Measurements from ENCODE around the gene TCTA.

TCTA gene

DNA sequence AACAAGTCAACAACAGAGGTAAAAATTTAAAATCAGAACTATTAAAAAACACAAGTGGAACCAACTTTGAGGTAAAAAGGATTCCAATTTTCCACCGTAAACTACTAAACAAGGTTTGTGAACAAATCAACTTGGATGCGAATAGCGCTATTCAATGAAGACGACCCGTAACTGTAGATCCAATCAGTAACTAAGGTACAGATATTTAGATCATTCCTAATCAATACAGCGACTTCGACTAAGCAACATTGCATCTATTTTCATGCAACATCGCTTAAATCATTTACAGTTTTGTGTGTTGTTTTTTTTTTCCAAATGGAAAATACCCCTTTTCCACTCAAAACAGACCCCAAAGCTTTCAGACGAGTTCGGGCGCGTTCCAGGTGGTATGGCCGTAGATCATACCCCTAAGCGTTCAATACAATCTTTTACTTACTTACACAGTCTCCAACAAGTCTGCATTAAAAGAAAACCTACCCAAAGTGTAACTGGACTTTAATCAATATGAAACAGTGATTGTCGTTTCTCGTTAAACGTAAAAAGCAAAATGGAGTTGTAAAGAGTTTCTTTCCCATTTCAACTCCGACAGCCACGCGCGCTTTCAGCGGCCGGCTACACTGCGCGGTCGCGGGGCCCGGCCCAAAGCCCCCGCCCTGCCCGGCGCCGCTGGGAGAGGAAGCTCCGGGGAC is 1.2 kb upstream of the TCTA start:
- DNase-seq (ENCODE audit: low spot score): no peak

DNA sequence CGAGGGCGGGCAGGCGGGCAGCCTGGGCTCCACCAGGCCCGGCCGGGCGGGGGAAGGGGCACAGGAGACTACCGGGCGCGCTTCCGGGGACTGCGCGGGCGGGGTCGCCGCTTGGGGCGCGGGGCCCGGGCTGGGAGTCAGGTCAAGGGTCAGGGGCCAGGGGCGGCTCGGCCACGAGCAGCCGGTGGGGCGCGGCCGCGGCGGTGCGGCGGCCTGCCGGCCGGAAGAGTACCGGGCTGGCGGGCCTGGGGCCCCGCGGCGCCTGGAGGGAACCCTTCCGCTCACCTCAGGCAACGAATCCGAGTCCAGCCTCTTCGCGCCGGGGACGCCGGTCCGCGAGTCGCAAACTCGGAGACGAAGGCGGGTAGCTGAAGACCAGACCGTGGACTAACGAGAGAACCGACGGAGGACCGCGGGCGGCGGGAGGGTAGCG is 672 bp upstream of the TCTA start:
- DNase-seq (ENCODE audit: low spot score): no peak

DNA sequence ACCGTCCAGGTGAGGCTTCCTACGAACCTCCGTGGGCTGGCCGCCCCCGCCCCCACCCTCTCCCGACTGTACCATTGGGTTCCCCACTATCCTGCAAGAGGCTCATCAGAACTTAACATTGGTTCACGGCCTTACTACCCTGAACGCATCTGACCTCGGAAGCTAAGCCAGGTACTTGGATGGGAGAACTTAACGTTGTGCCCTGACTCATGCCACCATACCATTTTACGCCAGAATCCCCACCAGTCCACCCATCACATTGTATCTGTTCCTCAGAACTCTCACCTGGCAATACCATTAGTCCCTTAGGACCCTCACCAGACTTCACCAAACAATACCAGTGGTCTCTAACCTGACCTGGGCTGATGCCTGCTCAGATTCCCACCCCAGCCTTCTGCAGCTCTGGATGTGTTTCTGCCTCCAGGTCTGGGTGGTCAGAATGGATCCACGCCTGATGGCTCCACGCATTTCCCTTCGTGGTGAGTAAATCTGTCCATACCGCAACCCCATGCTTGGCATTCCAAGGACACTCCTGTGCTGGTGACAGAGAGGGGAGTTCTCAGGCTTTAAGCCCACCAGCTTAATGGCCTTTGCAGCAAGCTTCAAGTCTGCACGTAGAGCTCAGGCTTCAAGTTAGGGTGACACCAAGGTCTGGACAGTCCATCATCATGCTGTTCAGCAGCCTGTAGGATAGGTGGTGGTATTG is 562 bp downstream of the TCTA start:
- peak; percentile 31 for DNase-seq (ENCODE audit: low spot score)

GRCh38 chr3:49413338-49413734 is 1.1 kb downstream of the TCTA start:
- DNase-seq (ENCODE audit: low spot score): no peak

GRCh38 chr3:49414753-49415152 is 2.5 kb downstream of the TCTA start:
- DNase-seq (ENCODE audit: low spot score): no peak

DNA sequence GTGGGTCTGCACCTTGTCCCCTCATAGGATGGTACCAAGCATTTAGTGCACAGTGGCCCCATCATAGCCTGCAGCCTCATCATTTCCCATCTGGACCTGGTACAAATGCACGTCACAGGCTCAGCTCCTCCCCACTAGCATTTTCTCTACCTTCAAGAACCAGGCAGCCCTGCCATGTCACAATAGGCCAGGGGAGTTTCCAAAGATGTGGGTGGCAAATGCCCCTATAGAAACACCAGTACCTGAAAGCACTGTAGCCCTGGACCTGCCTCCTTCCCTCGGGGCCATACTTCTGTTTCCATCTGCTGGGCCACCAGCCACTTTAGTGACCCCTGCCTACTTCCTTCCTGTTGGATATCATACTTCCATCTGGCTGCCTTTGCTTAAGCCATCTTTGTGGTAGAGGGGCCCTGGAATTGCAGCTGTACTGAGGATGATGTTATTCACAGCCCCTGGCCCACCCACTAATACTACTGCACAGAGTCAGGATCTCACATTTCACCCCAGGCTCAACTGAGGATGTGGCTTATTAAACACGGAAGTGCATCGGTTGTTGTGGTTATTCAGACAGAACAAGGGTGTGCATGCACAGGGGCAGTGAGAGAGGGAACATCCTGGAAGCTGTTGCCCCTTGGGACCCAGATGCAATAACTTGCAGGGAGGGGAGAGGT is 3.8 kb downstream of the TCTA start:
- no peak for DNase-seq (ENCODE audit: low spot score)

DNA sequence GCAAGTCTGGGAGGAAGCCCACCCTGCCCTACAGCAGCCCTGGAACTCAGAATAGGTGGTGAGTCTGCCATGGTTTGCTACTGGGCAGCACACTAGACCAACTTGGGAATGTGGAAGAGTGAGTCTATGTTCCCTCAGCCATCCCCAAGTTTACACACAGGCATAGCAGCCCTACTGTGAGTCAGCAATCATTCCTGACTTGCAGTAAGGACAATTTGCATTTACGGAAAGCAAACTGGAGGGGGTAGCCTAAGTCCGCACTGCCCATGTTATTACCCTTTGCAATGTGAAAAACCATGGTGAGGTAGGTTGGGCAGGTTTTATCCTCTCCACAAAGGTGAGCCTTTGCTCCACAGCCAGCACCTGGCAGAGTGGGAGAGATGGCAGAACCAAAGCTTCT is 4.6 kb downstream of the TCTA start:
- DNase-seq (ENCODE audit: low spot score): no peak

DNA sequence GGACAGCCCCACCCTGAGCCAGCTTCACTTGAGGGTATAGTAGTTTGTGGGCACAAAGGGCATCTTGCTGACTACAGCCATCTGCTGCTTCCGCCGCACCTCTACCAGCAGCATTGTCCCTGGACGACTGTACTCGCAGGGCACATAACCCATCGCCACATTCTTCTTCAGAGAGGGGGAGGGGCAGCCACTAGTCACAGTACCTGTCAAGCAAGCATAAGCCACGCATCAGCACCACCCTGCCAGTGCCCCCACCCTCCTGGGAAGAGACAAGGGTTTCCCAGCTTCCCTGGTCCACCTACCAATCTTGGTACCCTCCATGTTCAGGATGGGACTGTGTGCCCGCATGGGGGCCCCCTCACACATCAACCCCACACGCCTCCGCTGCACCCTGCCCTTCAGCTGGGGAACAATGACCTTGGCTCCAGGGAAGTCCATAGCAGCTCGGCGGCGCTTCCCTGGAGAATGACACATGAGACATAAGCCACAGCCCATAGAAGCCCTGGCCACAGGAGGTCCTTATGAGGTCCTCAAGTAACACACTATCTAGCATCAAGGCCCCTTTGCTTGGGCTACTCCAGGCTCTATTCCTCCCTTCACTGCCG is 5.4 kb downstream of the TCTA start:
- no peak for DNase-seq (ENCODE audit: low spot score)

DNA sequence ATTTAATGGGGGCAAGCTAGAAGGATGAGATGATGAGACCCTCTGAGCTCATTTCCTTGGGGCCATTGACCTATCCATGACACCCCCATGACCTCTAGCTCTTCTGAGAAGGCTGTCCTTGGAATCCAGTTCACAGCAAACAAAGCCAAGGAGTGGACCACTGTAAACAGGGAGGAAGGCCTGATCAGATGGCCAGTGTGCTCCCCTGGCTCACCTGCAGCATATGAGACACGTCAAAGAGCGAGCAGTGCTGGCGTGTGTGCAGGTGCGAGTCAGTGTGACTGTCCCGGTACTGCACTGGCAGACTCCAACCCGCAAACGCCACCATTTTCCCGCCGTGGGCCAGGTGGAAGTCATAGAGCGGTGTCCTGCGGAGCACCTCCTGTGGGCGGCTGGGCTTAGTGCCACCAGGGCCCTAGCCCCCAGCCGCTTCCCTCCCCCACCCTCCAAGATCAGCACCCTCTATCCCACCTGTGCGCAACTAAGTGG is 9.7 kb downstream of the TCTA start:
- no peak for DNase-seq (ENCODE audit: low spot score)

- DNase-seq (ENCODE audit: low spot score): peak; percentile 4
These were observed 10.4 kb downstream of the TCTA start, which contains the start of gene AMT for GRCh38 chr3:49422379-49423248. Gene AMT (minus strand): TSS chr3:49422473. CDS start chr3:49422450, 23 bp downstream.

- no peak for DNase-seq (ENCODE audit: low spot score)
These were observed 12.6 kb downstream of the TCTA start for GRCh38 chr3:49424816-49425215.

DNA sequence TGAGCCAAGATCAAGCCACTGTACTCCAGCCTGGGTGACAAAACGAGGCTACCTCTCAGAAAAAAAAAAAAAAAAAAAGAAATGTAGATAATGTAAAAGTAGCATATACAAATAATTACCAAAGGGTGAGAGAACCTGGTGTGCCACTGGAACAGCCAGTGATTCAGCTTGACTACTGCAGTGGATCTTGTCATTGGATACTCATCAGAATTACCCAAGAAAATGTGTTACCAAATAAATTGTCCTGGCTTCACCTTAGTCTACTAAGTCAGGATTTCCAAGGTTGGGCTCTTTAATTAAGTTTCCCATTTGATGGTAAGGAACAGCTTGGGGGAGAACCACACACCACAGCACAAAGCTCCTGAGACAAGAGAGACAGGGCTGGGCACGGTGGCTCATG is 15.4 kb downstream of the TCTA start:
- DNase-seq (ENCODE audit: low spot score): no peak

GRCh38 chr3:49428752-49429080 is 16.5 kb downstream of the TCTA start:
- DNase-seq (ENCODE audit: low spot score): no peak

DNA sequence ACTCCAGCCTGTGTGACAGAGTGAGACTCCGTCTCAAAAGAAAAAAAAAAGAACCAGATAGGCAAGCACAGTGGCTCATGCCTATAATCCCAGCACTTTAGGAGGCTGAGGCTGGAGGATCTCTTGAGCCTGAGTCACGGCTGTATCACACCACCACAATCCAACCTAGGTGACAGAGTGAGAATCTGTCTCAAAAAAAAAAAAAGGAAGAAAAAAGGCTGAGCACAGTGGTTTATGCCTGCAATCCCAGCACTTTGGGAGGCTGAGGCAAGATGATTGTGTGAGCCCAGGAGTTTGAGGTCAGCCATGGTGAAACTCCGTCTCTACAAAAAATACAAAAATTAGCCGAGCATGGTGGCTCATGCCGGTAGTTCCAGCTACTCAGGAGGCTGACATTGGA is 22.5 kb downstream of the TCTA start:
- DNase-seq (ENCODE audit: low spot score): no peak

DNA sequence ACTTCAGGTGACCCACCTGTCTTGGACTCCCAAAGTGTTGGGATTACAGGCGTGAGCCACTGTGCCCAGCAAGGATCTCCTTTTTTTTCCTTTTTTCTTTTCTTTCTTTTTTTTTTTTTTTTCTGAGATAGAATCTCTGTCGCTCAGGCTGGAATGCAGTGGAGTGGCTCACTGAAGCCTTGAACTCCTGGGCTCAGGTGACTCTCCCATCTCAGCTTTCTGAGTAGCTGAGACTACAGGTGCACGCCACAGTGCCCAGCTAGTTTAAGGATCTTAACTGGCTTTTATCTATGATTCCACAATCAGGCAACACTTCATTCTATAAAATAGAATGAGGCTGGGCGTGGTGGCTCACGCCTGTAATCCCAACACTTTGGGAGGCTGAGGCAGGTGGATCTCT is 33.2 kb downstream of the TCTA start:
- DNase-seq (ENCODE audit: low spot score): no peak

DNA sequence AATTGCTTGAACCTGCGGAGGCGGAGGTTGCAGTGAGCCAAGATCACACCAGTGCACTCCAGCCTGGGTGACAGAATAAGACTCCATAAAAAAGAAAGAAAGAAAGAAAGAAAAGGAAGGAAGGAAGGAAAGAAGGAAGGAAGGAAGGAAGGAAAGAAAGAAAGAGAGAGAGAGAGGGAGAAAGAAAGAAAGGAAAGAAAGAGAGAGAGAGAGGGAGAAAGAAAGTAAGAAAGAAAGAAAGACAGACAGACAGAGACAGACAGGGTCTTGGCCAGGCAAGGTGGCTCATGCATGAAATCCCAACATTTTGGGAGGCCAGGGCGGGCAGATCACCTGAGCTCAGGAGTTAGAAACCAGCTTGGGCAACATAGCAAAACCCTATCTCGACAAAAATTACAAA is 41.4 kb downstream of the TCTA start:
- DNase-seq (ENCODE audit: low spot score): no peak

GRCh38 chr3:49454458-49454857 is 42.2 kb downstream of the TCTA start:
- peak; percentile 34 for DNase-seq (ENCODE audit: low spot score)

DNA sequence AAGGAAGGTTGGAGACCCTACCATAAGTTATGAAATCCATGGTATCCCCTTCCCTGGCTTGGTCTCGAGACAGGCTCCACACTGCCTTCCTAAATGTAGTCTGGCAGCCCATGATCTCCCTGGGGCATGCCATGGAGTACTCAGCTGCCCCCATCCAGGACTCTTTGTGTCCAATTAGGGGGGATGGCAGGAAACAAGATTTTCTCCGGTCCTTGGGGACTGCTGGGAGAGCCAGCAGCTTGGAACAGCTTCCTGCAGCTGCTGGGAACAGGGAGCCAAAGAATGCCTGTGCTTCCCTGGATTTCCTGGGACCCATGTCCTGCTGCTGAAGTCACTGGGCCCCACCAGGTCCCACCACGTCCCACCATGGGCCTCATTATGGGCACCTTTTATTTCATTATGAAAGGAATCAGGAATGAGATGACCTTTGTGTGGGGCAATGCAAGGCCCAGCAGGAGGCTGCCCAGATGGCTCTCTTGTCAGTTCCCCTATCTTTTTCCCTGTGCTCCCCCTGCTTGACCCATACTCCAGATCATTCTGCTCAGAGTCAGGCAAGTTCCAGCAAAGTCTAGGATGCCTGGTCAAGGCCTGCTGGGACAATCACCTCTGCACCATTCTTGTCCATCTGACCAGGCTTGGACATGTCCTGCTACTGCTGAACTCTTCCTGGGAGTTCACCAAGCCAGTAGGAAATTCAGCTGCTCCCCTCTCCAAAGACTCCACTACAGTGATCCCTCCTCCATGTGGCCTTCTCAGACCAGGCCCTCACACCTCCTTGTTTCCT is 42.9 kb downstream of the TCTA start:
- no peak for DNase-seq (ENCODE audit: low spot score)

- no peak for DNase-seq (ENCODE audit: low spot score)
These were observed 44.2 kb downstream of the TCTA start for GRCh38 chr3:49456466-49456865.

DNA sequence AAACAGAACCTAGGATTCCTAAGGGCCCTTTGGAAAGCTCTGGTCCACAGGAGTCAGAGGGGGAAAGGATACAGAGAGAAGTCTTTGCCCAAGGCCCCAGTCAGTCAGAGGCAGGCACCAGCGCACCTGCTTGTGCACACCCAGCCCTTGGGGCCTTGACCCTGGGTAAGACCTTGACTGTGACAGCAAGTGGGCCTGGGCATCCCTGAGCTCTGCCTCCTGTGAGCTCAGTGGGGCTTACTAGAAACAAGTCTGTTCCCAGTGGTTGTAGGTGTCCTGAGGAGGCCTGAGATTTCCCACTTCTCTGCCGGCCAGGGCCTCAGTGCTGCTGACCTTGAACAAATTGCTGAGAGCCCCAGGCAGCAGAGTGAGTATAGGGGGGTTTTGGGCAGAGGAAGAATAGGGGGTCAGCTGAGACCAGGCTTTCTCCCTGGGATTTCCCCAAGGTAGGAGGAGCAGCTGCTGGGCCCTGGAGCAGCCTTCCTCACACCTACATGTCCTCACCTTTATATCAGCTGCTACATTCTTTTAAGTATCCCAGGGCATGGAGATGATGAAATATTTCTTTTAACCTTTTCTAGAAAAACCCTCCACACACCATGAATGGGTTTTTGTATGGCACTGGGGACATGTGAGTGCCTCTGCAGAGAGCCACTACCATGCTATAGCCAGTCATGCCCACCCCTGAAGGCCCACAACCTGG is 48.1 kb downstream of the TCTA start:
- DNase-seq (ENCODE audit: low spot score): no peak

Measured in hematopoietic multipotent progenitor cell treated with erythropoietin and hydrocortisone succinate and interleukin-3 and kit ligand, for 17 days (in vitro differentiated cells).